ENCODE data around the gene PTGES3L. TPM values are rescaled to one million over a fixed set of nuclear protein-coding genes. Genes with fewer than 3 reads are reported as not detected.

The PTGES3L gene
- total RNA-seq, 2 donors from 2014 or later: 3.4 to 3.9 TPM

DNA sequence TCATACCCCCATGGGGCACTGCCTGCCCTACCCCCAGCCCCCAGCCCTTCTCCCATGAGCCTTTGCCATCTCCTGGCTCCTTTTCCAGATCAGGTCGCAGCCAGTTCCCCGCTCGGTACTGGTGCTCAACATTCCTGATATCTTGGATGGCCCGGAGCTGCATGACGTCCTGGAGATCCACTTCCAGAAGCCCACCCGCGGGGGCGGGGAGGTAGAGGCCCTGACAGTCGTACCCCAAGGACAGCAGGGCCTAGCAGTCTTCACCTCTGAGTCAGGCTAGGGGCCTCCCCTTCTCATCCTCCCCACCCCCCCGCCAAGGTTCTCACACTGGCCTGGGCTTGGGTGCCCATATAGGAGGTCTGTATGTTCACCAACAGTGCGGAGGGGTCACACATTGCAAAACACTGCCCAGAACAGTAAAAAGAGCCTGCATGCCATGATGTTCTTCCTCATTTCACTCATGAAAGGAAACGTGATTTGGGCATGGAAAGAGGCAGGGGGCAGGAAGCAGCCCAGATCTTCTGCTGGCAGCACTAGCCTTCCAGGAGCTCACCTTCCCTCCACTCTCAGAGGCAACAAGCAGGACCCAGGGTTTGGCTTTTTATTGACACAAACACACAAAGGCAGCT, 34.3 kb upstream of the PTGES3L start:
- Histone ChIP-seq H3K4me1 (replicated peaks) (no peaks in the 10 kb centered on the region), H3K36me3 (peaks cover 0 to 3% of the 10 kb centered on the region in 2 donors)

DNA sequence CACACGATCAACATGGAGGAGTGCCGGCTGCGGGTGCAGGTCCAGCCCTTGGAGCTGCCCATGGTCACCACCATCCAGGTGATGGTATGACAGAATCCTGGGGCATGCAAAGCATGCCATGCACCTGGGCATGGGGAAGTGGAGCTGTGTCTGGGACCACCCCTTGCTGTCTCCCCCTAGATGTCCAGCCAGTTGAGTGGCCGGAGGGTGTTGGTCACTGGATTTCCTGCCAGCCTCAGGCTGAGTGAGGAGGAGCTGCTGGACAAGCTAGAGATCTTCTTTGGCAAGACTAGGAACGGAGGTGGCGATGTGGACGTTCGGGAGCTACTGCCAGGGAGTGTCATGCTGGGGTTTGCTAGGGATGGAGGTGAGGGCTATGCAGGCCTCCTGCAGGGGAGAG, 33.4 kb upstream of the PTGES3L start:
- intact Hi-C loops (cut with DNase I): no loop called here
- DNase-seq (ENCODE audit: low spot score): no peak
- Histone ChIP-seq H3K4me3 (no peak overlapping the region), H3K4me1 (replicated peaks) (no peaks in the 10 kb centered on the region), H3K36me3 (peaks cover 0 to 3% of the 10 kb centered on the region in 2 donors), H3K27ac (no peak overlapping the region), H3K9me3 (no peaks in the 10 kb centered on the region), H3K27me3 (replicated peaks; ENCODE audit: insufficient read depth) (no peaks in the 10 kb centered on the region)
- 79% methylated on average over 6 of the region's 8 CpGs for WGBS
- TF ChIP-seq POLR2A (IDR thresholded peaks at IDR 0.05) (no peak), POLR2AphosphoS5 (IDR thresholded peaks at IDR 0.05) (no peak)
- TF ChIP-seq, protein P1, sequence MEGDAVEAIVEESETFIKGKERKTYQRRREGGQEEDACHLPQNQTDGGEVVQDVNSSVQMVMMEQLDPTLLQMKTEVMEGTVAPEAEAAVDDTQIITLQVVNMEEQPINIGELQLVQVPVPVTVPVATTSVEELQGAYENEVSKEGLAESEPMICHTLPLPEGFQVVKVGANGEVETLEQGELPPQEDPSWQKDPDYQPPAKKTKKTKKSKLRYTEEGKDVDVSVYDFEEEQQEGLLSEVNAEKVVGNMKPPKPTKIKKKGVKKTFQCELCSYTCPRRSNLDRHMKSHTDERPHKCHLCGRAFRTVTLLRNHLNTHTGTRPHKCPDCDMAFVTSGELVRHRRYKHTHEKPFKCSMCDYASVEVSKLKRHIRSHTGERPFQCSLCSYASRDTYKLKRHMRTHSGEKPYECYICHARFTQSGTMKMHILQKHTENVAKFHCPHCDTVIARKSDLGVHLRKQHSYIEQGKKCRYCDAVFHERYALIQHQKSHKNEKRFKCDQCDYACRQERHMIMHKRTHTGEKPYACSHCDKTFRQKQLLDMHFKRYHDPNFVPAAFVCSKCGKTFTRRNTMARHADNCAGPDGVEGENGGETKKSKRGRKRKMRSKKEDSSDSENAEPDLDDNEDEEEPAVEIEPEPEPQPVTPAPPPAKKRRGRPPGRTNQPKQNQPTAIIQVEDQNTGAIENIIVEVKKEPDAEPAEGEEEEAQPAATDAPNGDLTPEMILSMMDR (IDR thresholded peaks at IDR 0.05): no peak

More for the DNA sequence above, 34.3 kb upstream of the PTGES3L start:
- WGBS: 77% methylated on average over 12 of the region's 12 CpGs
- intact Hi-C loops (cut with DNase I): no loop called here
- TF ChIP-seq, protein P1 (IDR thresholded peaks at IDR 0.05): no peak
- TF ChIP-seq POLR2A (IDR thresholded peaks at IDR 0.05) (no peak), POLR2AphosphoS5 (IDR thresholded peaks at IDR 0.05) (no peak)
- H3K9me3 ChIP-seq: no peaks in the 10 kb centered on the region
- H3K27ac ChIP-seq: no peak overlapping the region
- no peaks in the 10 kb centered on the region for H3K27me3 ChIP-seq (replicated peaks; ENCODE audit: insufficient read depth)
- no peak overlapping the region for H3K4me3 ChIP-seq
- no peak for DNase-seq (ENCODE audit: low spot score)

DNA sequence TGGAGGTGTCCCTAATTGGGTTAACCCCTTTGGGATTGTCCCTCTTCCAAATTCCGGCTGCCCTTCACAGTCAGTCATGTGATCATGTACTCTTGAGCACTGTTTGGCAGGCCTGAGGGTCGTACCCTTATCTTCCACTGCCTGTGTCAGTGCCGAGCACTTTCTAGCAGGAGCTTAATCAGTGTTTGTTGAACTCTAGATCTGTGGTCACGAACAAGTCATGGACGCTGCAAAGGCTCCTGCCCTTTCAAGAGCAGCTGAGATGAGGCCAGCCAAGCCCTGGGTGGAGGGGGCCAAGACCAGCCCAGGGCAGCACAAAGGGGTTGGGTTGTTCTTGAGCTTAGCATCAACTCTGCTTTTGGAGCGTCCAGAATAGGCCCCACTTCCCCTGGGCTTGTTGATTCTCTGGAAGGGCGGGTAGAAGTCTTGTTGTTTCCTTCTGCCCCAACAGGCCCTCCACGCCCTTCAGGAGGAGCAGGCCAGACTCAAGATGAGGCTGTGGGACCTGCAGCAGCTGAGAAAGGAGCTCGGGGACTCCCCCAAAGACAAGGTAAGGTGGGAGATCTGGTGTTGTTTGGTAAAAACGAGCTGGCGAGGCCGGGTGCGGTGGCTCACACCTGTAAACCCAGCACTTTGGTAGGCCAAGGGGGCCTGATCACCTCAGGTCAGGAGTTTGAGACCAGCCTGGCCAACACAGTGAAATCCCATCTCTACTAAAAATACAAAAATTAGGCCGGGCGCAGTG, 32.0 kb upstream of the PTGES3L start:
- intact Hi-C loops (cut with DNase I): no loop called here
- 78% methylated on average over 15 of the region's 15 CpGs for WGBS

DNA sequence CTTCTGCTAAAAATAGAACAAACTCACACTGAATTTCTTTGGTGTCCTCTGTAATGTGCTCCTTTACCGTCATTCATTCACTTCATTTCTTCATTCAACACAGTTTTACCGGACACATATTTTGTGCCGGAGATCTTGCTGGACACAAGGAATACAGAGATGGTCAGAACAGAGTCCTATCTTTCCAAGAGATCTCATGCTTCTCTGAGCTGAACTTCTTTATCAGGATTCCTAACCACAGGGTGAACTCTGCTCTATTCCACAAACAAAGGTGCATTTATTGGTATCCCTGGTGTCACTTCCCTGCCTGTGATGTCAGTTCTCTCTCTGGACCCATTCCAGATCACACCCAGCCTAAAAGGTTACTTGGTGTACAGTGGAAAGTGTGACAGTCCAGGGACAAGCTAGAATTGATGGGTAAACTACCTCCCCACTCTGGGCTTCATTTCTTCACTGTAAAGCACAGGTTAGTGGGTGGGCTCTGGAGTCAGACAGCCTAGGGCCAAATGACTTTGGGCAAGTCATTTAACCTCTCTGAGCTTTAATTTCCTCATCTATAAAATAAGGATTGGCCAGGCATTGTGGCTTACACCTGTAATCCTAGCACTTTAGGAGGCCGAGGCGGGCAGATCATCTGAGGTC, 30.9 kb upstream of the PTGES3L start:
- no peaks in the 10 kb centered on the region for H3K9me3 ChIP-seq
- no peak overlapping the region for H3K4me3 ChIP-seq
- intact Hi-C loops (cut with DNase I): no loop called here
- no peaks in the 10 kb centered on the region for H3K4me1 ChIP-seq (replicated peaks)
- peak overlapping the region in 1 of 2 donors; percentile 29 for H3K27ac ChIP-seq
- TF ChIP-seq POLR2A (IDR thresholded peaks at IDR 0.05) (no peak), POLR2AphosphoS5 (IDR thresholded peaks at IDR 0.05) (no peak)
- TF ChIP-seq, protein P1 (IDR thresholded peaks at IDR 0.05): no peak
- peaks cover 0 to 3% of the 10 kb centered on the region in 2 donors for H3K36me3 ChIP-seq
- H3K27me3 ChIP-seq (replicated peaks; ENCODE audit: insufficient read depth): no peaks in the 10 kb centered on the region
- no peak for DNase-seq (ENCODE audit: low spot score)
- WGBS: 77% methylated on average over 5 of the region's 5 CpGs

More for the DNA sequence above, 32.0 kb upstream of the PTGES3L start:
- Histone ChIP-seq H3K4me3 (no peak overlapping the region), H3K36me3 (peaks cover 0 to 3% of the 10 kb centered on the region in 2 donors), H3K9me3 (no peaks in the 10 kb centered on the region), H3K4me1 (replicated peaks) (no peaks in the 10 kb centered on the region), H3K27ac (peak overlapping the region; percentile 8 to 27), H3K27me3 (replicated peaks; ENCODE audit: insufficient read depth) (no peaks in the 10 kb centered on the region)
- no peak for DNase-seq (ENCODE audit: low spot score)
- TF ChIP-seq, protein P1 (IDR thresholded peaks at IDR 0.05): no peak
- TF ChIP-seq POLR2AphosphoS5 (IDR thresholded peaks at IDR 0.05): no peak
- no peak for TF ChIP-seq POLR2A (IDR thresholded peaks at IDR 0.05)
